PFSK-1 (cell line): ENCODE measurements around the gene SRP72.

Experiments
- FOXP2 ChIP-seq: optimal IDR thresholded peaks from 2 replicates; pipeline ENCODE3; 2011; ENCODE audit warnings: borderline replicate concordance, control low read depth, inconsistent platforms; ENCODE audit not compliant: insufficient read depth; ENCODE audit errors: extremely low read length, extremely low read depth
- POLR2AphosphoS5 ChIP-seq: IDR thresholded peaks from 2 replicates; pipeline ENCODE4 v1.6.1; 2012; ENCODE audit warnings: low read depth, mild to moderate bottlenecking, control low read depth, low read length, moderate library complexity
- SIN3A ChIP-seq: IDR thresholded peaks from 2 replicates; pipeline ENCODE4 v1.6.1; 2012; ENCODE audit warnings: mild to moderate bottlenecking, low read length, moderate library complexity, borderline replicate concordance; ENCODE audit not compliant: insufficient read depth
- TAF1 ChIP-seq: IDR thresholded peaks from 2 replicates; pipeline ENCODE4 v1.6.1; 2012; ENCODE audit warnings: low read length, control low read depth, borderline replicate concordance; ENCODE audit not compliant: insufficient read depth
- TF ChIP-seq, protein P1 (sequence below), 2 experiments: IDR thresholded peaks; 2 replicates each; pipeline versions ENCODE4 v1.6.1 to v1.8.0; 2011 to 2012; ENCODE audit warnings: low read depth in 2 of 2, low read length in 2 of 2, control low read depth in 1 of 2, inconsistent platforms in 1 of 2, mild to moderate bottlenecking in 1 of 2, moderate library complexity in 1 of 2; ENCODE audit not compliant: insufficient read depth in 1 of 2

SRP72 gene

DNA sequence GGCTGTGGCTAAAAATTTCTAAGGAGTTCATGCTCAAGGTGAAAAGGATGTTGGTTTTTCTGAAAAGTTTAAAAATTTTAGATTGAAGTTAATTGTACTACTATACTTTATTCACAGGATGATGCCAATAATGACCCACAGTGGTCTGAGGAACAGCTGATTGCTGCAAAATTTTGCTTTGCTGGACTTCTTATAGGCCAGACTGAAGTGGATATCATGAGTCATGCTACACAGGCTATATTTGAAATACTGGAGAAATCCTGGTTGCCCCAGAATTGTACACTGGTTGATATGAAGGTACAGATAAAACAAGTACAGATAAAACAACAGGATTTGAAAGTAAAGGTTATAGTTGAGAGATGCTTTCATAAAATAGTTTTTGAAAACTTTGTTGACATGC lies 19.1 kb upstream of the SRP72 start:
- TF ChIP-seq POLR2AphosphoS5 (no peak), TAF1 (no peak), FOXP2 (no peak)

DNA sequence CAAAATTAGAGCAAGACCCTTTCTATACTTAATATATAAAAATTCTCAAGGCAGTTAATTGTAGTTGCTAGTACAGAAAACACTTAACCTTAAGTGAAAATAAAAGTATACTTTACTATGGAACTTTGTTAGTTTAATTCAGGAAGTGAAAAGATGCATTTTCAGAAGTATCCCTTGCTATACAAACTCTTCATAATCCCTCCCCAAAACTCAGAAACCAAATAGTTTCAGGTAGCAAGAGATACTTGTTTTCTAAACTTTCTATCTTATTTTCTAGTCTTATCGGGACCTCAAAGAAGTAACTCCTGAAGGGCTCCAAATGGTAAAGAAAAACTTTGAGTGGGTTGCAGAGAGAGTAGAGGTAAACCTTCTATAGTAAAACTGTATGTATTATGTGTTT lies 17.1 kb upstream of the SRP72 start:
- TF ChIP-seq FOXP2 (no peak), POLR2AphosphoS5 (no peak), SIN3A (no peak), TAF1 (no peak)
- TF ChIP-seq, protein P1, sequence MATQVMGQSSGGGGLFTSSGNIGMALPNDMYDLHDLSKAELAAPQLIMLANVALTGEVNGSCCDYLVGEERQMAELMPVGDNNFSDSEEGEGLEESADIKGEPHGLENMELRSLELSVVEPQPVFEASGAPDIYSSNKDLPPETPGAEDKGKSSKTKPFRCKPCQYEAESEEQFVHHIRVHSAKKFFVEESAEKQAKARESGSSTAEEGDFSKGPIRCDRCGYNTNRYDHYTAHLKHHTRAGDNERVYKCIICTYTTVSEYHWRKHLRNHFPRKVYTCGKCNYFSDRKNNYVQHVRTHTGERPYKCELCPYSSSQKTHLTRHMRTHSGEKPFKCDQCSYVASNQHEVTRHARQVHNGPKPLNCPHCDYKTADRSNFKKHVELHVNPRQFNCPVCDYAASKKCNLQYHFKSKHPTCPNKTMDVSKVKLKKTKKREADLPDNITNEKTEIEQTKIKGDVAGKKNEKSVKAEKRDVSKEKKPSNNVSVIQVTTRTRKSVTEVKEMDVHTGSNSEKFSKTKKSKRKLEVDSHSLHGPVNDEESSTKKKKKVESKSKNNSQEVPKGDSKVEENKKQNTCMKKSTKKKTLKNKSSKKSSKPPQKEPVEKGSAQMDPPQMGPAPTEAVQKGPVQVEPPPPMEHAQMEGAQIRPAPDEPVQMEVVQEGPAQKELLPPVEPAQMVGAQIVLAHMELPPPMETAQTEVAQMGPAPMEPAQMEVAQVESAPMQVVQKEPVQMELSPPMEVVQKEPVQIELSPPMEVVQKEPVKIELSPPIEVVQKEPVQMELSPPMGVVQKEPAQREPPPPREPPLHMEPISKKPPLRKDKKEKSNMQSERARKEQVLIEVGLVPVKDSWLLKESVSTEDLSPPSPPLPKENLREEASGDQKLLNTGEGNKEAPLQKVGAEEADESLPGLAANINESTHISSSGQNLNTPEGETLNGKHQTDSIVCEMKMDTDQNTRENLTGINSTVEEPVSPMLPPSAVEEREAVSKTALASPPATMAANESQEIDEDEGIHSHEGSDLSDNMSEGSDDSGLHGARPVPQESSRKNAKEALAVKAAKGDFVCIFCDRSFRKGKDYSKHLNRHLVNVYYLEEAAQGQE (IDR thresholded peaks at IDR 0.05; ENCODE audit: insufficient read depth in 1 of 2, low read depth in 2 of 2, low read length in 2 of 2) = no peak

DNA sequence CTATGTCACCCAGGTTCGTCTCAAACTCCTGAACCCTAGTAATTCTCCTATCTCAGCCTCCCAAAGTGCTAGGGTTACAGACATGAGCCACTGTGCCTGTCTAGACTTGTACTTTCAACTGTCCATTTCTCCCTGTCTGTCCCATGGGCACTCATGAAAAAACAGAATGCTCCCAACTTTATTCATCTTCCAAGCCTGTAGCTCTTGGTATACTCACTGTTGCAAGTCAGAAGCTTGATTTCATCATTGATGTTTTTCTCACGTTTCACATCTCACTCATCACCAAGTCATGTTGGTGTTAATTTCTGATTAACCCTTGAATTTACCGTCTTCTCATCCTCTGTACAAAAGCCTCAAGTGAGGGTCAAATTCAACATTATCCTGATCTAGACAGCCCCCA lies 7.3 kb upstream of the SRP72 start:
- TF ChIP-seq POLR2AphosphoS5 (no peak), SIN3A (no peak)
- TF ChIP-seq, protein P1 (IDR thresholded peaks at IDR 0.05; ENCODE audit: insufficient read depth in 1 of 2, low read depth in 2 of 2, low read length in 2 of 2) = no peak

GRCh38 chr4:56462157-56462556 lies 5.3 kb upstream of the SRP72 start:
- TF ChIP-seq, protein P1 (IDR thresholded peaks at IDR 0.05; ENCODE audit: insufficient read depth in 1 of 2, low read depth in 2 of 2, low read length in 2 of 2) = no peak
- TF ChIP-seq POLR2AphosphoS5 (no peak; the same call in 1 of the 2 replicates), TAF1 (no peak), FOXP2 (no peak), SIN3A (no peak)

GRCh38 chr4:56463711-56464110 lies 3.7 kb upstream of the SRP72 start:
- TF ChIP-seq, protein P1 (IDR thresholded peaks at IDR 0.05; ENCODE audit: insufficient read depth in 1 of 2, low read depth in 2 of 2, low read length in 2 of 2) = no peak
- TF ChIP-seq POLR2AphosphoS5 (no peak), SIN3A (no peak), FOXP2 (no peak), TAF1 (no peak)
